ENCODE data around the gene GRHL1.

- TF ChIP-seq CTCF (IDR thresholded peaks at IDR 0.05): no peak
- TF ChIP-seq ZFX (IDR thresholded peaks at IDR 0.05; ENCODE audit: borderline replicate concordance): no peak
Observed at GRCh38 chr2:9981655-9982054, 30.2 kb downstream of the GRHL1 start.
